T-cell (primary cell): ENCODE data around the gene CEMIP. TPM values are rescaled to one million over a fixed set of nuclear protein-coding genes. Genes with fewer than 3 reads are reported as not detected.

Experiments
- ATAC-seq, 4 experiments: fragments of 200-7000 bp in 3 of 4; fragments of 150-1000 bp in 1 of 4; cut with Tn5 transposase; replicated peaks in 1 of 4; 1 replicate in 3 of 4; 2 replicates in 1 of 4; pipeline ENCODE4 v1.10.0; 2021; ENCODE audit warnings: moderate library complexity in 3 of 4, mild to moderate bottlenecking in 2 of 4, moderate number of reproducible peaks in 1 of 4
- CTCF ChIA-PET, 2 donors: fragments of 300-600 bp; sonication (Branson Sonifier 250); formaldehyde crosslinking; loops; one replicate each; lab custom pipeline; 2022; ENCODE audit warnings: antibody characterized with exemption in 2 of 2; lab: Charles Lee
- POLR2A ChIA-PET, 2 donors: fragments of 300-600 bp; sonication (Branson Sonifier 250); formaldehyde crosslinking; loops; one replicate each; lab custom pipeline; 2022; ENCODE audit warnings: antibody characterized with exemption in 2 of 2; lab: Charles Lee
- DNase-seq, 35 experiments: peaks; one replicate each; pipeline versions ENCODE4 v3.0.0 to v3.0.0-alpha.2; 2013 to 2023
- H3K27ac ChIP-seq: one replicate; pipeline ENCODE4 v1.5.1; 2013; ENCODE audit warnings: low read length
- H3K27me3 ChIP-seq, 2 experiments: replicated peaks in 1 of 2; 1 replicate in 1 of 2; 2 replicates in 1 of 2; pipeline versions ENCODE4 v1.6.1 to v1.7.0; 2013; ENCODE audit warnings: low read length in 1 of 2, mixed read lengths in 1 of 2; ENCODE audit not compliant: control insufficient read depth in 2 of 2, insufficient read depth in 2 of 2; ENCODE audit errors: extremely low read depth in 1 of 2
- H3K36me3 ChIP-seq, 2 donors: 1 replicate in 1 of 2; 2 replicates in 1 of 2; pipeline versions ENCODE4 v1.6.1 to v1.7.0; 2013; ENCODE audit warnings: low read length in 1 of 2; ENCODE audit not compliant: control insufficient read depth in 2 of 2, insufficient read depth in 1 of 2; ENCODE audit errors: extremely low read depth in 1 of 2
- H3K4me1 ChIP-seq, 2 experiments: 1 replicate in 1 of 2; 2 replicates in 1 of 2; pipeline versions ENCODE4 v1.6.1 to v1.7.0; 2013; ENCODE audit warnings: low read length in 2 of 2, mixed read lengths in 1 of 2; ENCODE audit not compliant: insufficient read depth in 2 of 2, control insufficient read depth in 1 of 2; ENCODE audit errors: extremely low read depth in 1 of 2
- H3K4me3 ChIP-seq, 2 donors: 1 replicate in 1 of 2; 2 replicates in 1 of 2; pipeline versions ENCODE4 v1.5.1 to v1.7.0; 2013; ENCODE audit warnings: mild to moderate bottlenecking in 2 of 2, low read length in 1 of 2, moderate library complexity in 1 of 2; ENCODE audit not compliant: control insufficient read depth in 1 of 2; ENCODE audit errors: extremely low read depth in 1 of 2
- H3K9me3 ChIP-seq: 2 replicates; pipeline ENCODE4 v1.7.0; 2013
- H3K27ac Mint-ChIP-seq, 2 donors: one replicate each; pipeline ENCODE4 v1.8.0; 2020 to 2021; ENCODE audit warnings: mild to moderate bottlenecking in 2 of 2, mixed read lengths in 2 of 2
- H3K27me3 Mint-ChIP-seq, 2 donors: one replicate each; pipeline ENCODE4 v1.8.0; 2021 to 2022; ENCODE audit warnings: mixed read lengths in 2 of 2
- H3K36me3 Mint-ChIP-seq: one replicate; pipeline ENCODE4 v1.8.0; 2021; ENCODE audit warnings: mixed read lengths
- H3K4me1 Mint-ChIP-seq, 3 donors: one replicate each; pipeline ENCODE4 v1.8.0; 2020 to 2022; ENCODE audit warnings: mixed read lengths in 3 of 3, mild to moderate bottlenecking in 1 of 3
- H3K4me3 Mint-ChIP-seq, 3 donors: one replicate each; pipeline ENCODE4 v1.8.0; 2020 to 2022; ENCODE audit warnings: mild to moderate bottlenecking in 3 of 3, mixed read lengths in 3 of 3, moderate library complexity in 3 of 3
- H3K9me3 Mint-ChIP-seq, 3 donors: one replicate each; pipeline ENCODE4 v1.8.0; 2020 to 2022; ENCODE audit warnings: mixed read lengths in 3 of 3
- WGBS: methylation state at CpG from one replicate; pipeline ENCODE4 v1.1.5; 2013; ENCODE audit warnings: missing lambda C conversion rate; ENCODE audit not compliant: insufficient coverage; 5-methylcytosine and 5-hydroxymethylcytosine counted together
- total RNA-seq, 35 experiments: library from RNA in 6 of 35; stranded (reverse) in 6 of 35; fragments of 120-200 nt in 1 of 35; gene quantifications; one replicate each; pipeline versions ENCODE4 v1.2.1 to v1.2.4 and lab custom pipeline; 2013 to 2026

CEMIP gene
- total RNA-seq, 5 donors from 2014 or later (not counting 1 experiment from before 2014, with no cell fraction given), result 0.63 to 1.2 (median 1.2) TPM; not detected in 2

GRCh38 chr15:80769829-80770705 lies 9.1 kb upstream of the CEMIP start:
- Mint-ChIP-seq H3K4me3 (no peak overlapping the region), H3K9me3 (no peaks in the 10 kb centered on the region), H3K4me1 (no peaks in the 10 kb centered on the region), H3K36me3 (no peaks in the 10 kb centered on the region), H3K27me3 (peaks cover 9 to 22% of the 10 kb centered on the region in 2 donors), H3K27ac (no peak overlapping the region)
- no peak overlapping the region for H3K27ac ChIP-seq
- DNase-seq, result no peak
- WGBS, result 77% methylated on average over 3 of the region's 7 CpGs
- H3K4me3 ChIP-seq, result no peak overlapping the region
- H3K27me3 ChIP-seq, result peaks cover 0 to 4% of the 10 kb centered on the region in 2 experiments
- ChIA-PET POLR2A (no interaction called here), CTCF (no interaction called here)
- ATAC-seq, result no peak
- H3K9me3 ChIP-seq, result no peaks in the 10 kb centered on the region
- H3K4me1 ChIP-seq, result no peaks in the 10 kb centered on the region
- no peaks in the 10 kb centered on the region for H3K36me3 ChIP-seq

- Mint-ChIP-seq H3K4me3 (no peak overlapping the region), H3K27me3 (peaks cover 23 to 26% of the 10 kb centered on the region in 2 donors), H3K27ac (no peak overlapping the region), H3K4me1 (peaks cover 0 to 2% (median 0%) of the 10 kb centered on the region in 3 donors), H3K9me3 (no peaks in the 10 kb centered on the region), H3K36me3 (no peaks in the 10 kb centered on the region)
- Histone ChIP-seq H3K4me1 (no peaks in the 10 kb centered on the region), H3K27ac (no peak overlapping the region), H3K27me3 (peaks cover 3 to 20% of the 10 kb centered on the region in 2 experiments), H3K9me3 (no peaks in the 10 kb centered on the region), H3K36me3 (no peaks in the 10 kb centered on the region), H3K4me3 (no peak overlapping the region)
- DNase-seq (no peak), ATAC-seq (no peak)
- CTCF ChIA-PET, result no interaction called here
- POLR2A ChIA-PET, result no interaction called here
- 100% methylated on average over 4 of the region's 8 CpGs for whole genome bisulfite sequencing
Measured at GRCh38 chr15:80773122-80773551, 6.0 kb upstream of the CEMIP start.

- ATAC-seq, result no peak
- peaks cover 0 to 2% (median 0%) of the 10 kb centered on the region in 3 donors for H3K4me1 Mint-ChIP-seq
- no peak for DNase-seq
- H3K27ac Mint-ChIP-seq, result no peak overlapping the region
- H3K4me3 Mint-ChIP-seq, result no peak overlapping the region
- no peaks in the 10 kb centered on the region for H3K9me3 ChIP-seq
- H3K36me3 ChIP-seq, result no peaks in the 10 kb centered on the region
- ChIA-PET POLR2A (no interaction called here), CTCF (no interaction called here)
- no peak overlapping the region for H3K4me3 ChIP-seq
- no peak overlapping the region for H3K27ac ChIP-seq
- H3K4me1 ChIP-seq, result no peaks in the 10 kb centered on the region
- WGBS, result 74% methylated on average over 3 of the region's 5 CpGs
- peaks cover 27 to 28% of the 10 kb centered on the region in 2 donors for H3K27me3 Mint-ChIP-seq
- H3K27me3 ChIP-seq, result peaks cover 3 to 26% of the 10 kb centered on the region in 2 experiments
- H3K36me3 Mint-ChIP-seq, result no peaks in the 10 kb centered on the region
- no peaks in the 10 kb centered on the region for H3K9me3 Mint-ChIP-seq
Measured at GRCh38 chr15:80773792-80774352, 5.3 kb upstream of the CEMIP start.

DNA sequence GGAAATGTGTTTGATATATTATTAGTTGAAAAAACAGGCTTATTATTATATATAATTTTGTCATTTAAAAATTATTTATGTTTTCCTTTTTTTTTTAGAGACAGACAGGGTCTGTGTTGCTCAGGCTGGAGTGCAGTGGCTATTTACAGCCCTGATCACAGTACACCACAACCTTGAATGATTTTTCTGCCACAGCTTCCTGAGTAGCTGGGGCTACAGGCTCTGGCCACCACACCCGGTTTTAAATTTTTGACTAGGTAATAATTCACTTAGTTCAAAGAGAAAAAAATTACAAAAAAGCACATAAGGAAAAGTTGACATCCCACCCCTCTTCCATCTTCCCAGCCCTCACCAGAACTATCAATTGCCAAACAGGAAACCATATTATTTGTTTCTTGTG lies 4.7 kb upstream of the CEMIP start:
- CTCF ChIA-PET, result interaction anchor here in 1 of 2 donors (0.7 kb wide), 1 partner anchor 10 kb away, joined by 3 read pairs; no protein-coding TSS in a partner anchor
- ATAC-seq (no peak), DNase-seq (no peak)
- Mint-ChIP-seq H3K4me1 (peaks cover under 1 to 2% (median under 1%) of the 10 kb centered on the region in 3 donors), H3K27me3 (peaks cover 25 to 28% of the 10 kb centered on the region in 2 donors), H3K4me3 (no peak overlapping the region), H3K9me3 (no peaks in the 10 kb centered on the region), H3K27ac (no peak overlapping the region), H3K36me3 (no peaks in the 10 kb centered on the region)
- H3K27me3 ChIP-seq, result peaks cover 3 to 30% of the 10 kb centered on the region in 2 experiments
- no peaks in the 10 kb centered on the region for H3K36me3 ChIP-seq
- peaks cover 0 to 4% of the 10 kb centered on the region in 2 experiments for H3K4me1 ChIP-seq
- POLR2A ChIA-PET, result no interaction called here
- H3K9me3 ChIP-seq, result no peaks in the 10 kb centered on the region
- WGBS, result no CpG with 5 or more reads among the region's 1 CpG
- H3K4me3 ChIP-seq, result no peak overlapping the region
- no peak overlapping the region for H3K27ac ChIP-seq

DNA sequence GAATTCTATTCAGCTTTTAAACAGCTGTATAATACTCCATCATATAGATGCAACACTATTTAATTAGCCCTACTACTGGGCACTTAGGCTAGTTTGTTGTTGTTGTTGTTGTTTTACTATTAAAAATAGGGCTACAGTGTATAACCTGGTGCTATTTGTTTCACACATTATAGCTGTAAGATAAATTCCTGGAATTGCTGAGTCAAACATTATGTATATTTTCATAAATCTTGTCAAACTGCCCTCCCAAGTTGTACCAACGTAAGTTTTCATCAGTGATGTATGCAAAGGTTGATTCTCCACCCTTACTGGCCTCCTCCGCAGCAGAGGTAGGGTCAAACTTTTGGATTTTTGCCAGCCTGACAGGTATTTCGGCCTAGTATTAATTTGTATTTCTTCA lies 3.8 kb upstream of the CEMIP start:
- CTCF ChIA-PET, result interaction anchor here (0.7 to 2.2 kb wide), 3 partner anchors 9 to 208 kb away, joined by 3 to 33 read pairs (median 8); no protein-coding TSS in a partner anchor
- POLR2A ChIA-PET, result no interaction called here
- Histone ChIP-seq H3K9me3 (no peaks in the 10 kb centered on the region), H3K36me3 (no peaks in the 10 kb centered on the region), H3K4me1 (peaks cover 0 to 13% of the 10 kb centered on the region in 2 experiments), H3K27ac (no peak overlapping the region), H3K27me3 (peaks cover 3 to 39% of the 10 kb centered on the region in 2 experiments), H3K4me3 (no peak overlapping the region)
- DNase-seq (no peak), ATAC-seq (no peak)
- WGBS, result 100% methylated on average over 1 of the region's 3 CpGs
- Mint-ChIP-seq H3K4me1 (peaks cover 7 to 10% (median 9%) of the 10 kb centered on the region in 3 donors), H3K4me3 (no peak overlapping the region), H3K27me3 (peaks cover 29 to 34% of the 10 kb centered on the region in 2 donors), H3K27ac (no peak overlapping the region), H3K36me3 (no peaks in the 10 kb centered on the region), H3K9me3 (no peaks in the 10 kb centered on the region)

DNA sequence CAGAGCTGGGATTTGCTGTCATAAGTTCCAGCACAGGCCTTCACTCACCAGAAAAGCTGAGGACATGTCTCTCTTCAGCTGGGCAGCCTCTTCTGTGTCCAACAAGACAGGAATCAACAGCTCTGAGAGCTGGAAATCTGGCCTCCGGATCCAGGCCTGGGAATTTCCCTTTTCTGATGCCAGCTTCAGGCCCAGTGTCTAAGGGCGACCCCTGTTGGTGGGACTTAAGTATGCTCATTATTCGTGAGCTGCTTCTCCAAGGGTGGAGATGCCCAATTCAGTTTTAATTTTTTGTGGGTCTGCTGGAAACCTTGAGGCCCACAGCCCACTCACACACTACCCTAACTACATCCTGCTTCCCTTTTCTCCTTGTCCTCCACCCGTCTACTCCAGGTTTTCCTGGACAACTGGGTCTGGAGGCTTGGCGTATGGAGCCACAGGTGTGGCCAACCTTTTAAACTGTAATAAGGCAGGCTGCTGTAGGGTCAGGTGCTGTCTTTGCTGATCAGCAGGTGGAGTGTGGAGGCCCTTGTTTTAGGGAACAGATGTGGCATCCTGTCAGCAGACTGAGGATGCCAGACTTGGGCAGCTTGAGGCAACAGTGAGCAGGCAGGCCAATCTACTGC lies 2.6 kb upstream of the CEMIP start:
- Histone ChIP-seq H3K27me3 (peaks cover 3 to 43% of the 10 kb centered on the region in 2 experiments), H3K27ac (no peak overlapping the region), H3K4me1 (peaks cover 0 to 14% of the 10 kb centered on the region in 2 experiments), H3K9me3 (no peaks in the 10 kb centered on the region), H3K4me3 (no peak overlapping the region), H3K36me3 (no peaks in the 10 kb centered on the region)
- POLR2A ChIA-PET, result no interaction called here
- peak in 1 of 4 experiments; percentile 33 for ATAC-seq
- peaks cover 7 to 15% (median 10%) of the 10 kb centered on the region in 3 donors for H3K4me1 Mint-ChIP-seq
- no peaks in the 10 kb centered on the region for H3K36me3 Mint-ChIP-seq
- no peaks in the 10 kb centered on the region for H3K9me3 Mint-ChIP-seq
- CTCF ChIA-PET, result interaction anchor here (0.6 to 2.2 kb wide), 13 partner anchors 9 to 634 kb away, joined by 3 to 33 read pairs (median 4); no protein-coding TSS in a partner anchor
- no peak overlapping the region for H3K27ac Mint-ChIP-seq
- 50% methylated on average over 2 of the region's 5 CpGs for WGBS
- H3K4me3 Mint-ChIP-seq, result no peak overlapping the region
- DNase-seq, result peak; percentile 7 to 79 (median 45)
- H3K27me3 Mint-ChIP-seq, result peaks cover 36 to 39% of the 10 kb centered on the region in 2 donors
